Endodermal cell (in vitro differentiated cells): ENCODE results near the gene CYP19A1. TPM values are rescaled to one million over a fixed set of nuclear protein-coding genes. Genes with fewer than 3 reads are reported as not detected.

Source experiments
- DNase-seq: peaks from one replicate; pipeline ENCODE4 v3.0.0-alpha.2; 2017
- H3K27ac ChIP-seq: 2 replicates; pipeline ENCODE4 v1.5.1; 2013; ENCODE audit warnings: mild to moderate bottlenecking, low read depth, low read length, moderate library complexity
- H3K27me3 ChIP-seq: 2 replicates; pipeline ENCODE4 v1.6.1; 2013; ENCODE audit warnings: mild to moderate bottlenecking, low read length, moderate library complexity; ENCODE audit not compliant: insufficient read depth, control insufficient read depth, poor library complexity, severe bottlenecking
- H3K36me3 ChIP-seq: 2 replicates; pipeline ENCODE4 v1.7.0; 2013; ENCODE audit warnings: mild to moderate bottlenecking, low read length, moderate library complexity; ENCODE audit not compliant: control insufficient read depth, insufficient read depth
- H3K4me1 ChIP-seq: one replicate; pipeline ENCODE4 v1.7.0; 2013; ENCODE audit warnings: low read length; ENCODE audit not compliant: control insufficient read depth, insufficient read depth
- H3K4me3 ChIP-seq: 2 replicates; pipeline ENCODE4 v1.5.1; 2013; ENCODE audit warnings: mild to moderate bottlenecking, low read length, moderate library complexity
- H3K9ac ChIP-seq: 2 replicates; pipeline ENCODE4 v1.6.1; 2013; ENCODE audit warnings: mild to moderate bottlenecking, low read length, moderate library complexity; ENCODE audit not compliant: poor library complexity, severe bottlenecking; ENCODE audit errors: extremely low read depth
- H3K9me3 ChIP-seq: 2 replicates; pipeline ENCODE4 v1.6.1; 2013; ENCODE audit warnings: mild to moderate bottlenecking, low read length, moderate library complexity; ENCODE audit not compliant: control insufficient read depth
- H3K27ac Mint-ChIP-seq: 2 replicates; pipeline ENCODE4 v1.8.0; 2020; ENCODE audit warnings: mixed read lengths
- H3K27me3 Mint-ChIP-seq: 2 replicates; pipeline ENCODE4 v1.8.0; 2021; ENCODE audit warnings: mild to moderate bottlenecking, mixed read lengths; ENCODE audit not compliant: insufficient read depth
- H3K36me3 Mint-ChIP-seq: 2 replicates; pipeline ENCODE4 v1.8.0; 2020; ENCODE audit warnings: low read depth, mixed read lengths
- H3K4me1 Mint-ChIP-seq: 2 replicates; pipeline ENCODE4 v1.8.0; 2020; ENCODE audit warnings: mixed read lengths
- H3K4me3 Mint-ChIP-seq: 2 replicates; pipeline ENCODE4 v1.8.0; 2020; ENCODE audit warnings: mild to moderate bottlenecking, moderate library complexity, mixed read lengths
- H3K9me3 Mint-ChIP-seq: 2 replicates; pipeline ENCODE4 v1.8.0; 2020; ENCODE audit warnings: mild to moderate bottlenecking, mixed read lengths
- CTCF ChIP-seq: fragments of 200-600 bp; sonication (generic); conservative IDR thresholded peaks from 2 replicates; pipeline ENCODE4 v1.5.0; 2021; ENCODE audit warnings: antibody characterized with exemption, mild to moderate bottlenecking
- WGBS, 2 experiments: methylation state at CpG; one replicate each; pipeline versions ENCODE4 v1.1.5 to v1.1.7; 2013; ENCODE audit warnings: missing lambda C conversion rate in 2 of 2, mixed read lengths in 1 of 2; ENCODE audit not compliant: insufficient coverage in 1 of 2, insufficient read length in 1 of 2; 5-methylcytosine and 5-hydroxymethylcytosine counted together
- long read RNA-seq, 4 experiments: library from polyadenylated mRNA in 2 of 4; library from RNA in 1 of 4; library from capped mRNA in 1 of 4; stranded (forward) in 3 of 4; unstranded in 1 of 4; transcript quantifications; one replicate each; pipeline ENCODE4 v2.0.0, GENCODE V29; 2020 to 2021; ENCODE audit warnings: inconsistent platforms in 1 of 4
- polyA plus RNA-seq, 2 experiments: library from polyadenylated mRNA; stranded (reverse); fragments of 50-300 nt; gene quantifications; one replicate each; pipeline ENCODE4 v1.2.3, GENCODE V29; 2013
- total RNA-seq, 2 donors: library from RNA; stranded (reverse); fragmentation: NEBNext Ultra II Directional in 1 of 2; extraction: Animal tissue kit (Norgen Biotek cat#: 25700) in 1 of 2; gene quantifications; 2 replicates in 1 of 2; 3 replicates in 1 of 2; pipeline ENCODE4 v1.2.1, GENCODE V29; 2021

Gene CYP19A1
- total RNA-seq = not detected
- not detected for polyA plus RNA-seq (2013, experiment 1 of 2)
- polyA plus RNA-seq (2013, experiment 2 of 2) = 0.17 TPM
- long read RNA-seq, experiment 1 = 0 reads
- long read RNA-seq, experiment 2, partial matches to known transcripts = 0 of 3 reads
- long read RNA-seq, experiment 2, other reads (novel, unspliced or antisense) = 3 of 3 reads
- long read RNA-seq, experiment 3 = 0 reads
- long read RNA-seq, experiment 4 = 0 reads

DNA sequence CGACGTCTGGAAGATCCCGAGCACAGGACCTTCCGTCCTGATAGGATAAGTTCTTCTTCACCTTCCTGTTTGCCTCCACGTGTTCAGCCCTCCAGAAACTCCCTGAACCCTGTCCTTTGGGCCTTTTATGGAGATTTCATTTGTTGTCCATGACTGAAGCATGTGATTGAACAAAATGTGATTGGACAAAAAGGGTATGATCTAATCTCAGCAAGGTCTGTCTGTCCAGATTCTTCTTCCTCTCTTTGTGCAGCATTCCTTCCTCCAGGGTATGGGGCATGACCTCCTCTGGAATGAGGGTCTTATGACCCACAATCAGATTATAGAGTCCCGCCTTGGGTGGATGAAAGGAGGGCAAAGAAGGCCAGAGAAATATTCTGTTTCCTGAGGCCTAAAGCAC is at the start of gene CYP19A1:
TSS of gene CYP19A1 (minus strand) at position 101 of the 400 bp plus-strand sequence. CDS start 95,684 bp downstream, outside the sequence.
- 90 to 100% methylated on average over 2 to 6 of the region's 6 CpGs for WGBS, 2 experiments
- Histone ChIP-seq H3K4me3 (no peak within 1 kb of the TSS), H3K27me3 (peaks cover 98% of the 10 kb centered on the region), H3K27ac (no peak within 1 kb of the TSS), H3K9me3 (peaks cover 2% of the 10 kb centered on the region), H3K9ac (no peak within 1 kb of the TSS), H3K4me1 (no peaks in the 10 kb centered on the region), H3K36me3 (no peaks in the 10 kb centered on the region)
- H3K9me3 Mint-ChIP-seq = no peaks in the 10 kb centered on the region
- no peaks in the 10 kb centered on the region for H3K4me1 Mint-ChIP-seq
- peaks cover 81% of the 10 kb centered on the region for H3K27me3 Mint-ChIP-seq
- no peak within 1 kb of the TSS for H3K4me3 Mint-ChIP-seq
- H3K27ac Mint-ChIP-seq = no peak within 1 kb of the TSS
- no peak for TF ChIP-seq CTCF
- H3K36me3 Mint-ChIP-seq = no peaks in the 10 kb centered on the region
- no peak for DNase-seq

- Histone ChIP-seq H3K36me3 (no peaks in the 10 kb centered on the region), H3K27me3 (no peaks in the 10 kb centered on the region), H3K27ac (no peak overlapping the region), H3K4me1 (peaks cover 8% of the 10 kb centered on the region), H3K4me3 (no peak overlapping the region), H3K9me3 (no peaks in the 10 kb centered on the region), H3K9ac (no peak overlapping the region)
- Mint-ChIP-seq H3K36me3 (no peaks in the 10 kb centered on the region), H3K4me1 (peaks cover 5% of the 10 kb centered on the region), H3K4me3 (no peak overlapping the region), H3K27me3 (peaks cover 17% of the 10 kb centered on the region), H3K9me3 (peaks cover 6% of the 10 kb centered on the region), H3K27ac (no peak overlapping the region)
- no peak for TF ChIP-seq CTCF
- no peak for DNase-seq
- WGBS, 2 experiments = 89 to 100% methylated on average over 2 to 3 of the region's 3 CpGs
Measured at GRCh38 chr15:51387699-51388041, 49.3 kb upstream of the CYP19A1 start.

- peaks cover 8% of the 10 kb centered on the region for H3K4me1 ChIP-seq
- Mint-ChIP-seq H3K4me3 (no peak overlapping the region), H3K9me3 (peaks cover 5% of the 10 kb centered on the region), H3K27ac (peak overlapping the region; percentile 11), H3K36me3 (no peaks in the 10 kb centered on the region), H3K27me3 (peaks cover 15% of the 10 kb centered on the region), H3K4me1 (peaks cover 5% of the 10 kb centered on the region)
- no peaks in the 10 kb centered on the region for H3K36me3 ChIP-seq
- no peak overlapping the region for H3K9ac ChIP-seq
- no peak for DNase-seq
- no peak overlapping the region for H3K4me3 ChIP-seq
- no peak for TF ChIP-seq CTCF
- no peaks in the 10 kb centered on the region for H3K27me3 ChIP-seq
- WGBS, 2 experiments = 94 to 98% methylated on average over 5 to 10 of the region's 10 CpGs
- H3K27ac ChIP-seq = no peak overlapping the region
- H3K9me3 ChIP-seq = no peaks in the 10 kb centered on the region
Measured at GRCh38 chr15:51386960-51387698, 48.7 kb upstream of the CYP19A1 start.
